LNCaP clone FGC (cell line): ENCODE measurements around the gene BCKDHA.
A peak's percentile ranks its signal among the peaks of the same experiment; 100 is the strongest.
"Not testable (repeated sequence)": the region's sequence is repeated elsewhere in the genome, so short reads cannot be mapped to it uniquely, and the experiment has no call there.

Experiments
- DNase-seq: peaks from one replicate; pipeline ENCODE4 v3.0.0-alpha.2; 2011; ENCODE audit warnings: low read depth
- H3K4me3 ChIP-seq: 2 replicates; pipeline ENCODE4 v1.5.1; 2011; ENCODE audit warnings: mild to moderate bottlenecking, low read depth, low read length, control low read depth
- CTCF ChIP-seq: IDR thresholded peaks from 2 replicates; pipeline ENCODE4 v1.5.1; 2012; ENCODE audit warnings: mild to moderate bottlenecking; ENCODE audit not compliant: control insufficient read depth, insufficient read depth; ENCODE audit errors: extremely low read depth

BCKDHA gene

GRCh38 chr19:41403181-41403970 is 5.8 kb downstream of the BCKDHA start:
- no peak for DNase-seq
- H3K4me3 ChIP-seq, result no peak overlapping the region
- no peak for TF ChIP-seq CTCF

GRCh38 chr19:41405776-41406175 is 8.2 kb downstream of the BCKDHA start:
- TF ChIP-seq CTCF, result no peak
- no peak for DNase-seq
- no peak overlapping the region for H3K4me3 ChIP-seq

- no peak for DNase-seq
- no peak overlapping the region for H3K4me3 ChIP-seq
- no peak for TF ChIP-seq CTCF
These were observed 9.7 kb downstream of the BCKDHA start for GRCh38 chr19:41407271-41407670.

GRCh38 chr19:41408256-41408655 is 10.6 kb downstream of the BCKDHA start:
- H3K4me3 ChIP-seq, result no peak overlapping the region
- TF ChIP-seq CTCF, result no peak
- no peak for DNase-seq

- H3K4me3 ChIP-seq, DNase-seq: not testable (repeated sequence)
These were observed 11.2 kb downstream of the BCKDHA start for GRCh38 chr19:41408846-41409245.

- H3K4me3 ChIP-seq, result no peak overlapping the region
- DNase-seq, result peak; percentile 65
- no peak for TF ChIP-seq CTCF
These were observed 11.7 kb downstream of the BCKDHA start for GRCh38 chr19:41409288-41409687.

GRCh38 chr19:41410336-41411054 is 12.9 kb downstream of the BCKDHA start:
- no peak for DNase-seq
- TF ChIP-seq CTCF, result no peak
- H3K4me3 ChIP-seq, result no peak overlapping the region
